HG03469 (cell line): ENCODE data around the gene SLC35G3.
"Not testable (repeated sequence)": the region's sequence is repeated elsewhere in the genome, so short reads cannot be mapped to it uniquely, and the experiment has no call there.

Experiments
- ATAC-seq: cut with Tn5 transposase; IDR thresholded peaks from one replicate; pipeline ENCODE4 v1.9.1; 2021; ENCODE audit warnings: mild to moderate bottlenecking, moderate library complexity, moderate number of reproducible peaks; ENCODE audit not compliant: unreplicated experiment

Gene SLC35G3

GRCh38 chr17:35212668-35213067 lies 18.5 kb upstream of the SLC35G3 start:
- ATAC-seq: no peak

- ATAC-seq: no peak
Observed at GRCh38 chr17:35210741-35211140, 16.5 kb upstream of the SLC35G3 start.

GRCh38 chr17:35202582-35202981 lies 8.4 kb upstream of the SLC35G3 start:
- not testable (repeated sequence) for ATAC-seq

- ATAC-seq: not testable (repeated sequence)
Observed at GRCh38 chr17:35195062-35195461, 869 bp upstream of the SLC35G3 start.

GRCh38 chr17:35192708-35193107 lies 1.5 kb downstream of the SLC35G3 start:
- ATAC-seq: no peak

GRCh38 chr17:35191001-35191695 lies 3.0 kb downstream of the SLC35G3 start:
- ATAC-seq: no peak

- ATAC-seq: no peak
Observed at GRCh38 chr17:35189291-35189690, 4.9 kb downstream of the SLC35G3 start.

- no peak for ATAC-seq
Observed at GRCh38 chr17:35188111-35188510, 6.1 kb downstream of the SLC35G3 start.

- ATAC-seq: no peak
Observed at GRCh38 chr17:35187481-35187880, 6.7 kb downstream of the SLC35G3 start.

- ATAC-seq: no peak
Observed at GRCh38 chr17:35185849-35186248, 8.3 kb downstream of the SLC35G3 start.

- ATAC-seq: no peak
Observed at GRCh38 chr17:35184274-35184673, 9.9 kb downstream of the SLC35G3 start.

GRCh38 chr17:35183332-35183731 lies 10.9 kb downstream of the SLC35G3 start:
- ATAC-seq: no peak

- not testable (repeated sequence) for ATAC-seq
Observed at GRCh38 chr17:35179379-35179778, 14.8 kb downstream of the SLC35G3 start.

GRCh38 chr17:35176897-35177296 lies 17.3 kb downstream of the SLC35G3 start:
- no peak for ATAC-seq

- no peak for ATAC-seq
Observed at GRCh38 chr17:35175638-35176415, 18.4 kb downstream of the SLC35G3 start.

GRCh38 chr17:35174835-35175334 lies 19.3 kb downstream of the SLC35G3 start:
- ATAC-seq: no peak

GRCh38 chr17:35172321-35172720 lies 21.9 kb downstream of the SLC35G3 start:
- not testable (repeated sequence) for ATAC-seq

- no peak for ATAC-seq
Observed at GRCh38 chr17:35171834-35172233, 22.4 kb downstream of the SLC35G3 start.

GRCh38 chr17:35170968-35171771 lies 23.0 kb downstream of the SLC35G3 start:
- ATAC-seq: no peak

GRCh38 chr17:35169835-35170363 lies 24.3 kb downstream of the SLC35G3 start:
- ATAC-seq: no peak

GRCh38 chr17:35167666-35168065 lies 26.5 kb downstream of the SLC35G3 start:
- no peak for ATAC-seq
